K562 (cell line): ENCODE data around the gene ACBD4. TPM values are rescaled to one million over a fixed set of nuclear protein-coding genes. Genes with fewer than 3 reads are reported as not detected.

Experiments
- CREB1 ChIP-seq, 2 experiments: sonication (generic) in 1 of 2; formaldehyde crosslinking in 1 of 2; IDR thresholded peaks; 2 replicates each; pipeline versions ENCODE4 v1.6.1 to v1.8.0; 2012 to 2022; ENCODE audit warnings: inconsistent platforms in 1 of 2, mild to moderate bottlenecking in 1 of 2, missing genetic modification reagents in 1 of 2, moderate library complexity in 1 of 2
- CXXC5 ChIP-seq: fragments of 250-450 bp; sonication (Bioruptor Pico); IDR thresholded peaks from 2 replicates; pipeline ENCODE4 v1.8.0; 2022; ENCODE audit warnings: inconsistent platforms, mild to moderate bottlenecking, moderate library complexity
- FOXM1 ChIP-seq, 2 experiments: fragments of 450-650 bp in 1 of 2; sonication (generic) in 1 of 2; formaldehyde crosslinking in 1 of 2; IDR thresholded peaks; 2 replicates each; pipeline versions ENCODE4 v1.6.1 to v1.9.0; 2017 to 2022; ENCODE audit warnings: low read depth in 2 of 2, mild to moderate bottlenecking in 2 of 2, missing genetic modification reagents in 1 of 2, moderate library complexity in 1 of 2
- GTF2E2 ChIP-seq: fragments of 200-800 bp; sonication (Bioruptor generic); IDR thresholded peaks from 2 replicates; pipeline ENCODE4 v1.6.1; 2016; ENCODE audit warnings: missing genetic modification characterization, missing compliant biosample characterization
- MTA2 ChIP-seq: fragments of 450-650 bp; IDR thresholded peaks from 2 replicates; pipeline ENCODE4 v1.6.1; 2016; ENCODE audit warnings: low read depth
- NR1H2 ChIP-seq: sonication (generic); formaldehyde crosslinking; IDR thresholded peaks from 2 replicates; pipeline ENCODE4 v1.4.0; 2020; ENCODE audit warnings: mild to moderate bottlenecking, missing genetic modification reagents
- POLR2B ChIP-seq: fragments of 450-650 bp; IDR thresholded peaks from 2 replicates; pipeline ENCODE4 v1.6.1; 2018; ENCODE audit warnings: low read depth; ENCODE audit not compliant: partially characterized antibody
- RAD21 ChIP-seq, 2 experiments: fragments of 250-450 bp in 1 of 2; fragments of 450-650 bp in 1 of 2; sonication (Bioruptor Pico) in 1 of 2; formaldehyde crosslinking in 1 of 2; IDR thresholded peaks in 1 of 2; conservative IDR thresholded peaks in 1 of 2; 2 replicates each; pipeline versions ENCODE4 v1.4.0 to v1.8.0; 2020 to 2022; ENCODE audit warnings: mild to moderate bottlenecking in 2 of 2, moderate library complexity in 1 of 2
- SLC30A9 ChIP-seq: fragments of 250-450 bp; sonication (Bioruptor Pico); IDR thresholded peaks from 2 replicates; pipeline ENCODE4 v1.8.0; 2022; ENCODE audit warnings: mild to moderate bottlenecking, moderate library complexity
- SMARCA4 ChIP-seq: fragments of 450-650 bp; IDR thresholded peaks from 2 replicates; pipeline ENCODE4 v1.6.1; 2016
- SMARCA5 ChIP-seq: fragments of 450-650 bp; IDR thresholded peaks from 2 replicates; pipeline ENCODE4 v1.6.1; 2016
- STAT6 ChIP-seq: sonication (generic); formaldehyde crosslinking; IDR thresholded peaks from 2 replicates; pipeline ENCODE4 v1.8.1; 2023; ENCODE audit warnings: mild to moderate bottlenecking, missing genetic modification reagents
- TARDBP ChIP-seq: fragments of 450-650 bp; IDR thresholded peaks from 2 replicates; pipeline ENCODE4 v1.6.1; 2016
- TCF15 ChIP-seq: fragments of 250-450 bp; sonication (Bioruptor Pico); IDR thresholded peaks from 2 replicates; pipeline ENCODE4 v1.8.0; 2022; ENCODE audit warnings: moderate library complexity, mild to moderate bottlenecking, inconsistent platforms
- ZBTB9 ChIP-seq: fragments of 450-650 bp; formaldehyde crosslinking; IDR thresholded peaks from 2 replicates; pipeline ENCODE4 v1.4.0; 2020; ENCODE audit warnings: mild to moderate bottlenecking, moderate library complexity
- ZC3H8 ChIP-seq: fragments of 450-650 bp; IDR thresholded peaks from 2 replicates; pipeline ENCODE4 v1.6.1; 2017
- ZFP91 ChIP-seq: sonication (generic); formaldehyde crosslinking; IDR thresholded peaks from 2 replicates; pipeline ENCODE4 v1.8.0; 2022; ENCODE audit warnings: mild to moderate bottlenecking, missing genetic modification reagents
- ZNF280B ChIP-seq: fragments of 250-450 bp; sonication (Bioruptor Pico); IDR thresholded peaks from 2 replicates; pipeline ENCODE4 v1.5.1; 2021; ENCODE audit warnings: mild to moderate bottlenecking
- ZNF316 ChIP-seq: fragments of 450-650 bp; IDR thresholded peaks from 2 replicates; pipeline ENCODE4 v1.6.1; 2016
- ZNF589 ChIP-seq: fragments of 200-800 bp; sonication (Bioruptor generic); IDR thresholded peaks from 2 replicates; pipeline ENCODE4 v1.6.1; 2016; ENCODE audit warnings: low read depth, missing genetic modification characterization, missing compliant biosample characterization
- polyA plus RNA-seq, 8 experiments: library from polyadenylated mRNA; depleted of rRNA in 4 of 8; stranded (reverse) in 5 of 8; unstranded in 3 of 8; fragments of >200 nt; fragmentation: Nextera tagmentation in 2 of 8; fragmentation: Illumina TruSeq in 1 of 8; extraction: Ambion mirVana in 2 of 8; extraction: Trizol in 1 of 8; gene quantifications; 2 replicates each; pipeline versions ENCODE4 v1.2.1 to v1.2.3, GENCODE V29; 2011 to 2014; ENCODE audit warnings: inconsistent platforms in 1 of 8, missing spikeins in 1 of 8
- total RNA-seq, 7 experiments: library from RNA; depleted of rRNA in 6 of 7; stranded (reverse); fragments of >200 nt in 6 of 7; fragmentation: Illumina TruSeq in 2 of 7; extraction: Trizol in 2 of 7; gene quantifications; 2 replicates each; pipeline versions ENCODE4 v1.2.1 to v1.2.3, GENCODE V29; 2011 to 2021; ENCODE audit warnings: low replicate concordance in 1 of 7

Gene ACBD4
- total and polyA plus RNA-seq, 9 of the 15 experiments (the other 6 are each of a cell fraction or from before 2014, with no cell fraction given): 0.14 to 6.9 (median 4.6) TPM

GRCh38 chr17:45146890-45147580 is 11.5 kb downstream of the ACBD4 start (continued):
- TF ChIP-seq CREB1 (IDR thresholded peaks at IDR 0.05) (no peak), CREB1 (CRISPR knock-in tag; IDR thresholded peaks at IDR 0.05) (peak; percentile 19; the same call in 1 of the 2 replicates), POLR2B (peak; percentile 70), MTA2 (no peak), STAT6 (no peak; the same call in 1 of the 2 replicates), ZNF589 (CRISPR knock-in tag) (0 out of 2 replicates have a peak, but pooled peaks have one; percentile 40), FOXM1 (IDR thresholded peaks at IDR 0.05; ENCODE audit: low read depth) (no peak), FOXM1 (CRISPR knock-in tag; IDR thresholded peaks at IDR 0.05; ENCODE audit: low read depth) (no peak), RAD21 (CRISPR knock-in tag; conservative IDR thresholded peaks at IDR 0.05 in 1 of 2, IDR thresholded peaks at IDR 0.05 in 1 of 2) (no peak; a peak in 1 of 4 replicates), TARDBP (no peak), ZC3H8 (no peak), SLC30A9 (CRISPR knock-in tag) (no peak), NR1H2 (CRISPR knock-in tag) (no peak), GTF2E2 (no peak; the same call in 1 of the 2 replicates), ZBTB9 (CRISPR knock-in tag) (peak; percentile 91; the same call in 1 of the 2 replicates), SMARCA4 (peak; percentile 74; the same call in 1 of the 2 replicates), CXXC5 (CRISPR knock-in tag) (peak; percentile 71), SMARCA5 (no peak), ZFP91 (CRISPR knock-in tag) (no peak), ZNF280B (CRISPR knock-in tag) (no peak), TCF15 (no peak; the same call in 1 of the 2 replicates), ZNF316 (no peak)
